Vagina (tissue), 2 donors: Measurements from ENCODE around the gene LRRFIP2.

Experiments used
- POLR2A ChIP-seq, 2 donors: fragments of 450-650 bp; IDR thresholded peaks; one replicate each; pipeline ENCODE4 v1.6.1; 2017; ENCODE audit warnings: antibody characterized with exemption in 2 of 2, mild to moderate bottlenecking in 2 of 2, moderate library complexity in 2 of 2
- POLR2AphosphoS5 ChIP-seq, 2 donors: sonication (generic); formaldehyde crosslinking; IDR thresholded peaks; one replicate each; pipeline ENCODE4 v1.9.0; 2017; ENCODE audit warnings: antibody characterized with exemption in 2 of 2, mild to moderate bottlenecking in 2 of 2, low read depth in 1 of 2; ENCODE audit not compliant: insufficient read depth in 1 of 2
- TF ChIP-seq, protein P1 (sequence below), 3 experiments: fragments of 450-650 bp in 2 of 3; fragments of 200-600 bp in 1 of 3; sonication (generic) in 1 of 3; IDR thresholded peaks; one replicate each; pipeline ENCODE4 v1.5.1; 2017 to 2019; ENCODE audit warnings: antibody characterized with exemption in 3 of 3, mild to moderate bottlenecking in 2 of 3, moderate library complexity in 2 of 3

DNA sequence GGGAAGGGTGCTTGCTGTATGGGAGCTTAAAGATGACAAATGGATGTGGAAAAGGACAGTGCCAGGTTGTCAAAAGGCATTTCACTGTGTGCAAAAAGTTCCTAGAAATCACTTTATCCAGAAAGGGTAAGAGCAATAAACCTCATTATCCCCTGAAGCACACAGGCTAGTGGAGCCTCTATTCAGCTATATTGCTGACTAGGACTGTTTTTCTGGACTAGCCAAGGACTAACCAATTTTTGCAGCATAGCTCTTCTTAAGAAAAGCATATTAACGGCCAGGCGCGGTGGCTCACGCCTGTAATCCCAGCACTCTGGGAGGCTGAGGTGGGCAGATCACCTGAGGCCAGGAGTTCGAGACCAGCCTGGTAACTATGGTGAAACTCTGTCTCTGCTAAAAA lies 116.3 kb downstream of the LRRFIP2 start:
- no peak for TF ChIP-seq POLR2AphosphoS5 (IDR thresholded peaks at IDR 0.05; ENCODE audit: insufficient read depth in 1 of 2, low read depth in 1 of 2)
- TF ChIP-seq, protein P1, sequence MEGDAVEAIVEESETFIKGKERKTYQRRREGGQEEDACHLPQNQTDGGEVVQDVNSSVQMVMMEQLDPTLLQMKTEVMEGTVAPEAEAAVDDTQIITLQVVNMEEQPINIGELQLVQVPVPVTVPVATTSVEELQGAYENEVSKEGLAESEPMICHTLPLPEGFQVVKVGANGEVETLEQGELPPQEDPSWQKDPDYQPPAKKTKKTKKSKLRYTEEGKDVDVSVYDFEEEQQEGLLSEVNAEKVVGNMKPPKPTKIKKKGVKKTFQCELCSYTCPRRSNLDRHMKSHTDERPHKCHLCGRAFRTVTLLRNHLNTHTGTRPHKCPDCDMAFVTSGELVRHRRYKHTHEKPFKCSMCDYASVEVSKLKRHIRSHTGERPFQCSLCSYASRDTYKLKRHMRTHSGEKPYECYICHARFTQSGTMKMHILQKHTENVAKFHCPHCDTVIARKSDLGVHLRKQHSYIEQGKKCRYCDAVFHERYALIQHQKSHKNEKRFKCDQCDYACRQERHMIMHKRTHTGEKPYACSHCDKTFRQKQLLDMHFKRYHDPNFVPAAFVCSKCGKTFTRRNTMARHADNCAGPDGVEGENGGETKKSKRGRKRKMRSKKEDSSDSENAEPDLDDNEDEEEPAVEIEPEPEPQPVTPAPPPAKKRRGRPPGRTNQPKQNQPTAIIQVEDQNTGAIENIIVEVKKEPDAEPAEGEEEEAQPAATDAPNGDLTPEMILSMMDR (IDR thresholded peaks at IDR 0.05), result no peak
- TF ChIP-seq POLR2A (IDR thresholded peaks at IDR 0.05), result no peak
